HUDEP-2 (cell line): ENCODE measurements around the gene LHFPL5.

ENCODE experiments used
- DNase-seq, 76 experiments: peaks; one replicate each; lab custom pipeline; 2025; ENCODE audit not compliant: unreplicated experiment in 76 of 76; lab: John Stamatoyannopoulos, UW

The LHFPL5 gene

DNA sequence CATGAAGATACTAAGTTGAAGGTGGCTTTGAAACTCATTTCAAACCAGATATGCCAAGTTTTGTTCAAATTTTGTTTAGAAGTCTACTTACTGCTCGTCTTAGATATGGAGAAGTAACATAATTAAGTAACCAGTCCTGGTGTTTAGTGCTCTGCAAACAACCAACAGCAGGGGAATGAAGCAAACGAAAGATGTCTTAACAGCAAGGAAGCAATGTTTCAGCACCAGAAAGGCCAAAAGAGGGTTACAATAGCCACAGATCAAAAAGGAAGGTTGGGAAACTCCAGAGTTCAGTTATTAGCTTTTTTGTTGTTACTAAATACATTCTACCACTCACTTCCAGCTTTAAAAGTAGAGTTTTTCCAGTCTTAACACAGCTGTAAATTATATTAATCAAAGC lies 45.1 kb downstream of the LHFPL5 start:
- no peak for DNase-seq

DNA sequence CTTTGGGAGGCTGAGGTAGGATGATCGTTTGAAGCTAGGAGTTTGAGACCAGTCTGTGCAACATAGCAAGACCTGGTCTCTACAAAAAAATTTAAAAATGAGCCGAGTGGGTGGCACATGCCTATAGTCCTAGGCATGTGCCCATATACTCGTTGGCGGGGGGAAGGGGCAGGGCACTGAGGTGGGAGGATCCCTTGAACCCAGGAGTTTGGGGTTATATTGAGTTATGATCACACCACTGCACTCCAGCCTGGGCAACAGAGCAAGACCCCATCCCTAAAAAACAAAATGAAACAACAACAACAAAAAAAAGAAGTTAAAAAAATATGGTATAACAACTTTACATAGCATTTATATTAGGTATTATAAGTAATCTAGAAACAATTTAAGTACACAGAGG lies 47.8 kb downstream of the LHFPL5 start:
- no peak for DNase-seq

DNA sequence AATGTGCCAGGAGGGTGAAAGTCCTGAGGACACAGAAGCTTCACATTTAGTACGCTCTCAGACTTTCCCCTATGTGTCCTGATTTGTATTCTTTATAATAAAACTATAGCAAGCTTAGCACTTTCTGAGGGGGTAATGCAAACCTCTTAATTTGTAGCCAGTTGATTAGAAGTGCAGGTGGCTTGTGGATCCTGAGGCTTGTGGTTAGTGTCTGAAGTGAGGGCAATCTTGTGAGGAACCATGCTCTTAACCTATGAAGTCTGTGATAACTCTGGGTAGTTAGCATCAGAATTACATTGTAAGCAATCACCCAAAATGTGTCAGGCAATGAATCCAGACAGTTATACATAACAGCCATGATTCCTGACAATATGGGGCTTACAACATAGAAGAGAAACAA lies 51.1 kb downstream of the LHFPL5 start:
- DNase-seq: no peak

DNA sequence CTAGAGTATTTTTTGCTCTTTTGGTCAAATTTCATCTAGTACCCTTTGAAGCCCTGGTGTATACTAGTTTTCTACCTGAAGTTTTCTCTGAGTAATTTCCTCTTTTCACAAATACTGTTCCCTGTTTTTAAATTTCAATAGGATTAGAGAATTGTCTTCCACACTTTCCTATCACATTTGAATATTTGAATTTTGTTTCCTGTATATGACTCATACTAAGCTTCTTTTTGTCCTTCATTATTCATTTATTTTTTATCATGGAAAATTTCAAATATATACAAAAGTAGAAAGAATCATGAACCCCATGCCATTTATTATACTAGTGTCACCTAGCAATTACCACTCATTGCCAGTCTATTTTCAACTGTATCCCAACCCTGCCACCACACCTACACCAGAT lies 52.7 kb downstream of the LHFPL5 start:
- no peak for DNase-seq

DNA sequence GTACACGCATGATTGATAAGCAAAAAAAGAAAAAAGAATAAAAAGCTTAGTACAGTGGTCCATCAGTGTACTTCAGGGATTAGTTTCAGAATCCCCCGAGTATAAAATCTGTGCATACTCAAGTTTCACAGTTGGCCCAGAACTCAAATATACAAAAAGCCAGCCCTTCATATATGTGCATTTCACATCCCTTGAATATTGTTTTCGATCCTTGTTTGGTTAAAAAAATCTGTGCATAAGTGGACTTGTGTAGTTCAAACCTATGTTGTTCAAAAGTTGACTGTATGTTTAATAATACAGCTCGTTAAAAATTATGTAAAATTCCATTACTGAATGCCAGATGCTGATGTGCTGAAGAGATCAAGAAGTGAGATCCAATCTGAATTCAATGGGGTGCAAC lies 54.2 kb downstream of the LHFPL5 start:
- no peak for DNase-seq
